Vagina (tissue), 2 donors: ENCODE results near the gene COL23A1.

Source experiments
- CTCF ChIP-seq, 3 experiments: fragments of 450-650 bp in 2 of 3; fragments of 200-600 bp in 1 of 3; sonication (generic) in 1 of 3; IDR thresholded peaks; one replicate each; pipeline ENCODE4 v1.5.1; 2017 to 2019; ENCODE audit warnings: antibody characterized with exemption in 3 of 3, mild to moderate bottlenecking in 2 of 3, moderate library complexity in 2 of 3
- POLR2A ChIP-seq, 2 donors: fragments of 450-650 bp; IDR thresholded peaks; one replicate each; pipeline ENCODE4 v1.6.1; 2017; ENCODE audit warnings: antibody characterized with exemption in 2 of 2, mild to moderate bottlenecking in 2 of 2, moderate library complexity in 2 of 2

- TF ChIP-seq CTCF (IDR thresholded peaks at IDR 0.05) (peak in 2 of 3 experiments; percentile 15 to 21), POLR2A (IDR thresholded peaks at IDR 0.05) (no peak)
Observed at GRCh38 chr5:178551059-178551458, 39.1 kb downstream of the COL23A1 start.
